ENCODE results near the gene NADK2. TPM values are rescaled to one million over a fixed set of nuclear protein-coding genes. Genes with fewer than 3 reads are reported as not detected.

Gene NADK2
- polyA plus RNA-seq, 1 of the 3 experiments (the other 2 are of a cell fraction), result 7.6 TPM

DNA sequence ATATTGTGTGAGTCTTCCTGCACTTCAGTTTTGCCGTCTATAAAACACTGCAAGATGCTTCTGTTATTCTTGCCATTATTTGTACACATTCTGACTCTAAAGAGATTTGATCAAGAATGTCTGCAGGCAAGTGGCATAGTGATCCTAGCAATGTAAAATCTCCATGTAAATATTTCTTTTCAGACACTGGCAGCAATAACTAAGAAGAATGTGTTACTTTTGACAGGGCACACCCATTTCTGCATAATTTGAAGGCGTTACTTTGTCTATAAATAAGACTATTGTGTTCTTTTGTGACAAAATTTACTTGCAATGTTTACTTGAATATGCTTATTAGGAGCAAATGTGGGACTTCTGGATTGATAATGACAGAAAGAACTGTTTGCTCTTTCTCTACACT is 39.9 kb upstream of the NADK2 start:
- no peaks in the 10 kb centered on the region for H3K9me2 ChIP-seq
- no peak for DNase-seq
- H3K4me1 ChIP-seq (ENCODE audit: control insufficient read depth in 1 of 2, insufficient read depth in 2 of 2, low read depth in 1 of 2, low read length in 1 of 2), result no peaks in the 10 kb centered on the region
- H4K20me1 ChIP-seq (ENCODE audit: insufficient read depth), result no peaks in the 10 kb centered on the region
- no peak overlapping the region for H3K9ac ChIP-seq
- no peak overlapping the region for H3K4me2 ChIP-seq
- no peak overlapping the region for H2AFZ ChIP-seq (ENCODE audit: low read depth)
- H3K79me2 ChIP-seq (ENCODE audit: insufficient read depth), result no peaks in the 10 kb centered on the region
- TF ChIP-seq RXRA (IDR thresholded peaks at IDR 0.05; ENCODE audit: borderline replicate concordance, low read depth) (no peak), FOSL2 (IDR thresholded peaks at IDR 0.05; ENCODE audit: borderline replicate concordance, low read depth) (no peak), CHD2 (IDR thresholded peaks at IDR 0.05; ENCODE audit: low read length, partially characterized antibody) (no peak), SIN3A (IDR thresholded peaks at IDR 0.05; ENCODE audit: borderline replicate concordance, low read depth, low read length) (no peak), MEF2A (IDR thresholded peaks at IDR 0.05; ENCODE audit: borderline replicate concordance, low read depth) (no peak), RAD21 (IDR thresholded peaks at IDR 0.05; ENCODE audit: low read length) (no peak), ELF1 (IDR thresholded peaks at IDR 0.05) (no peak), MXI1 (IDR thresholded peaks at IDR 0.05; ENCODE audit: low read depth, low read length) (no peak)
- TF ChIP-seq, protein P1, sequence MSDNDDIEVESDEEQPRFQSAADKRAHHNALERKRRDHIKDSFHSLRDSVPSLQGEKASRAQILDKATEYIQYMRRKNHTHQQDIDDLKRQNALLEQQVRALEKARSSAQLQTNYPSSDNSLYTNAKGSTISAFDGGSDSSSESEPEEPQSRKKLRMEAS (IDR thresholded peaks at IDR 0.05; ENCODE audit: low read depth), result no peak
- H3K4me3 ChIP-seq (ENCODE audit: low read depth in 2 of 2, low read length in 1 of 2), result no peak overlapping the region
- ChIA-PET POLR2A (no interaction called here), CTCF (interaction anchor here (0.9 to 1.2 kb wide), 2 partner anchors 24 to 40 kb away, joined by 3 to 5 read pairs; partner anchors contain the start of gene NADK2)
- no peaks in the 10 kb centered on the region for H3K9me3 ChIP-seq
- 38% methylated on average over 2 of the region's 2 CpGs for WGBS (ENCODE audit: low lambda C conversion rate)
- no peaks in the 10 kb centered on the region for H3F3A ChIP-seq (replicated peaks; ENCODE audit: insufficient read depth)
- H3K27ac ChIP-seq (ENCODE audit: low read depth in 2 of 2, low read length in 1 of 2), result no peak overlapping the region
- no peaks in the 10 kb centered on the region for H3K36me3 ChIP-seq (replicated peaks in 1 of 2; ENCODE audit: control insufficient read depth in 1 of 2, insufficient read depth in 2 of 2, low read length in 1 of 2)
- no peaks in the 10 kb centered on the region for H3K27me3 ChIP-seq (ENCODE audit: insufficient read depth)

DNA sequence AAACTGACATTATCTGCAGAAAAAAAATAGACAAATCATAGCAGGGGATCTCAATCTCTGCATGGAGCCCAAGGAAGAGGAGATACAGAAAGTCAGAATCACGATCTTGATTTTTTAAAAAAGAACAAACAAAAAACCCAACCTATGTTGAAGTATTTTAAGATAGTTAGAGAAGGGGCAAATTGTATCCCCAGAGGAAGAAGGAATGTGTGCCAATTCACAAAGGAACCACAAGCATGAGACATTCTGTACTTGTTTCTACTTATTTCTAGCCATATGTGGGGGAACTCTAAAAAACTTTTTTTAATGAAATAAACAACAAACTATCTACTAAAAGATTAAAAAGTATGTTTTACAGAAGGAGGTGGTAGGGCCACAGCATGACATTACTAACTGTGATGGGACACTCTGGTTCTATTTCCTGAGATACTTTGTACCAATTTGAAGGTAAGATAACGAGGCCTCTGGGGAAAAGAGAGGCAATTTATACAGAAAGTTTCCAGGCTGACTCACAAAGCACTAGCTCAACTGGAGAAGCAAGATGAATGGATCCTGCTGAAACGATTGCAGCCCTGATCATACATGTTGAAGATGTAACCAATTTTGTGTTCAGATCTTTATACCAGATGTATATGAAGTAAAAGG is 37.5 kb upstream of the NADK2 start:
- no peak overlapping the region for H3K27ac ChIP-seq (ENCODE audit: low read depth in 2 of 2, low read length in 1 of 2)
- no peak overlapping the region for H3K4me3 ChIP-seq (ENCODE audit: low read depth in 2 of 2, low read length in 1 of 2)
- H3K4me2 ChIP-seq, result no peak overlapping the region
- ChIA-PET POLR2A (no interaction called here), CTCF (interaction anchor here (0.6 to 1.5 kb wide), 3 partner anchors 10 to 575 kb away, joined by 3 read pairs; no protein-coding TSS in a partner anchor)
- no peaks in the 10 kb centered on the region for H3K79me2 ChIP-seq (ENCODE audit: insufficient read depth)
- TF ChIP-seq RAD21 (IDR thresholded peaks at IDR 0.05; ENCODE audit: low read length) (no peak), EZH2phosphoT487 (IDR thresholded peaks at IDR 0.05; ENCODE audit: borderline replicate concordance, low read depth) (no peak), POLR2AphosphoS5 (IDR thresholded peaks at IDR 0.05; ENCODE audit: low read depth, low read length) (no peak), CHD2 (IDR thresholded peaks at IDR 0.05; ENCODE audit: low read length, partially characterized antibody) (no peak)
- H3K9me3 ChIP-seq, result no peaks in the 10 kb centered on the region
- no peaks in the 10 kb centered on the region for H4K20me1 ChIP-seq (ENCODE audit: insufficient read depth)
- no peaks in the 10 kb centered on the region for H3K27me3 ChIP-seq (ENCODE audit: insufficient read depth)
- DNase-seq, result no peak
- H3K36me3 ChIP-seq (replicated peaks in 1 of 2; ENCODE audit: control insufficient read depth in 1 of 2, insufficient read depth in 2 of 2, low read length in 1 of 2), result no peaks in the 10 kb centered on the region
- H3K9me2 ChIP-seq, result no peaks in the 10 kb centered on the region
- no peaks in the 10 kb centered on the region for H3K4me1 ChIP-seq (ENCODE audit: control insufficient read depth in 1 of 2, insufficient read depth in 2 of 2, low read depth in 1 of 2, low read length in 1 of 2)
- H3K9ac ChIP-seq, result no peak overlapping the region
- no peak overlapping the region for H2AFZ ChIP-seq (ENCODE audit: low read depth)
- no peaks in the 10 kb centered on the region for H3F3A ChIP-seq (replicated peaks; ENCODE audit: insufficient read depth)
- 14% methylated on average over 3 of the region's 3 CpGs for WGBS (ENCODE audit: low lambda C conversion rate)
